Measurements from ENCODE around the gene NCS1.

DNA sequence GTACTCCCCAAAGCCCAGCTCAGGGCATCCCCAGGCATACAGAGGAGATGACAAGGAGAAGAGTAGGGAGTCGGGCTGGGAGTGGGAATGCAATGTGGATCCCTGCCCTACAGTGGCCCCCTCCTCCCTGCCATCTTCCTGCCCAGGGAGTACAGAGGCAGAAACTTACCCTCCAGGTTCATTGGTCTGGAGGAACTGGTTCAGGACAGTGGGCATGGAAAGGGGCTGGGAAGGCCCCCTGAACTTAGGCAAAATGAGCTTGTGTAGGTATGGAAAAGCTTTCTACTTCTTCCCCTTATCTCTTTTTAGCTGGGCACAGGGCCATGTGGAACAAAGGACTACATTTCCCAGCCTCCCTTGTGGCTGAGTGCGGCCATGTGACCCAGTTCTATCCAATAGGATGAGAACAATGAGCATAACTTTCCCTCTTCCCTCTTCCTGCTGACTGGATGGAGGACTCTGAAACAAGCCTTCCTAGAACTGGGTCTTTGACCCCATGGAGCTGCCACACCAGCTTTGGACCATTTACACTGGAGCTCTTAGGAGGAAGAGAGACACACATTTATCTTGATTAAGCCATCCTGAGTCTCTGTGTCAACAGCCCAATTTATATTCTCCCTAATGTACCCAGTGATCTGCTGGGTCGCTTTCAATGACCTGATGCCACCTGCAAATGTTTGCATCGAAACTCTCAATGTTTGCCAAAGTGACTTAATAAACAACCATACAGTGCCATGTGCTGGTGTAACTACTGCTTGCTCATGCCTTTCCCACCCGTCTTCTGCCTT, 68.4 kb downstream of the NCS1 start:
- TF ChIP-seq, protein P1, sequence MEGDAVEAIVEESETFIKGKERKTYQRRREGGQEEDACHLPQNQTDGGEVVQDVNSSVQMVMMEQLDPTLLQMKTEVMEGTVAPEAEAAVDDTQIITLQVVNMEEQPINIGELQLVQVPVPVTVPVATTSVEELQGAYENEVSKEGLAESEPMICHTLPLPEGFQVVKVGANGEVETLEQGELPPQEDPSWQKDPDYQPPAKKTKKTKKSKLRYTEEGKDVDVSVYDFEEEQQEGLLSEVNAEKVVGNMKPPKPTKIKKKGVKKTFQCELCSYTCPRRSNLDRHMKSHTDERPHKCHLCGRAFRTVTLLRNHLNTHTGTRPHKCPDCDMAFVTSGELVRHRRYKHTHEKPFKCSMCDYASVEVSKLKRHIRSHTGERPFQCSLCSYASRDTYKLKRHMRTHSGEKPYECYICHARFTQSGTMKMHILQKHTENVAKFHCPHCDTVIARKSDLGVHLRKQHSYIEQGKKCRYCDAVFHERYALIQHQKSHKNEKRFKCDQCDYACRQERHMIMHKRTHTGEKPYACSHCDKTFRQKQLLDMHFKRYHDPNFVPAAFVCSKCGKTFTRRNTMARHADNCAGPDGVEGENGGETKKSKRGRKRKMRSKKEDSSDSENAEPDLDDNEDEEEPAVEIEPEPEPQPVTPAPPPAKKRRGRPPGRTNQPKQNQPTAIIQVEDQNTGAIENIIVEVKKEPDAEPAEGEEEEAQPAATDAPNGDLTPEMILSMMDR (IDR thresholded peaks at IDR 0.05; ENCODE audit: insufficient read depth, low read depth, low read length) = no peak
- TF ChIP-seq EZH2 (IDR thresholded peaks at IDR 0.05; ENCODE audit: insufficient read depth, low read length) = no peak

Measured in astrocyte (in vitro differentiated cells and primary cell).